Astrocyte (in vitro differentiated cells and primary cell): Measurements from ENCODE around the gene BLVRB. TPM values are rescaled to one million over a fixed set of nuclear protein-coding genes. Genes with fewer than 3 reads are reported as not detected.
A peak's percentile ranks its signal among the peaks of the same experiment; 100 is the strongest.

Source experiments
- DNase-seq: peaks from one replicate; pipeline ENCODE4 v3.0.0-alpha.2; 2010; ENCODE audit warnings: low read depth
- FAIRE-seq: peaks from 2 replicates; lab custom pipeline; 2011; peaks lifted over from hg19 to GRCh38; lab: Jason Lieb, UNC
- H2AFZ ChIP-seq: 2 replicates; pipeline ENCODE4 v1.6.0; 2012; ENCODE audit warnings: low read depth, low read length, inconsistent platforms
- H3K27ac ChIP-seq: 2 replicates; pipeline ENCODE4 v1.5.1; 2011; ENCODE audit warnings: low read depth, low read length, inconsistent platforms
- H3K27me3 ChIP-seq: 2 replicates; pipeline ENCODE4 v1.6.0; 2011; ENCODE audit warnings: low read length, inconsistent platforms; ENCODE audit not compliant: insufficient read depth
- H3K36me3 ChIP-seq: 2 replicates; pipeline ENCODE4 v1.5.1; 2011; ENCODE audit warnings: low read length, inconsistent platforms; ENCODE audit not compliant: insufficient read depth
- H3K4me1 ChIP-seq: 2 replicates; pipeline ENCODE4 v1.5.1; 2011; ENCODE audit warnings: low read length, inconsistent platforms; ENCODE audit not compliant: insufficient read depth
- H3K4me2 ChIP-seq: 2 replicates; pipeline ENCODE4 v1.6.0; 2012; ENCODE audit warnings: low read length, inconsistent platforms
- H3K4me3 ChIP-seq: 2 replicates; pipeline ENCODE4 v1.5.1; 2011; ENCODE audit warnings: low read depth, mild to moderate bottlenecking, low read length, inconsistent platforms; ENCODE audit not compliant: insufficient read depth
- H3K79me2 ChIP-seq: 2 replicates; pipeline ENCODE4 v1.6.0; 2012; ENCODE audit warnings: mild to moderate bottlenecking, low read length, inconsistent platforms; ENCODE audit not compliant: insufficient read depth
- H3K9ac ChIP-seq: 2 replicates; pipeline ENCODE4 v1.6.0; 2012; ENCODE audit warnings: mild to moderate bottlenecking, low read length, inconsistent platforms
- H3K9me3 ChIP-seq: 2 replicates; pipeline ENCODE4 v1.5.1; 2012; ENCODE audit warnings: low read depth, mild to moderate bottlenecking, low read length, inconsistent platforms; ENCODE audit not compliant: insufficient read depth
- H4K20me1 ChIP-seq: 2 replicates; pipeline ENCODE4 v1.6.0; 2012; ENCODE audit warnings: low read length, inconsistent platforms; ENCODE audit not compliant: insufficient read depth
- H3K27ac Mint-ChIP-seq: one replicate; pipeline ENCODE4 v1.8.0; 2021; ENCODE audit warnings: mild to moderate bottlenecking, mixed read lengths; ENCODE audit not compliant: unreplicated experiment
- H3K27me3 Mint-ChIP-seq: one replicate; pipeline ENCODE4 v1.8.0; 2021; ENCODE audit warnings: low read depth, mixed read lengths; ENCODE audit not compliant: unreplicated experiment
- H3K36me3 Mint-ChIP-seq: one replicate; pipeline ENCODE4 v1.8.0; 2021; ENCODE audit warnings: low read depth, mixed read lengths; ENCODE audit not compliant: unreplicated experiment
- H3K4me1 Mint-ChIP-seq: one replicate; pipeline ENCODE4 v1.8.0; 2021; ENCODE audit warnings: low read depth, mixed read lengths; ENCODE audit not compliant: unreplicated experiment
- H3K4me3 Mint-ChIP-seq: one replicate; pipeline ENCODE4 v1.8.0; 2021; ENCODE audit warnings: mild to moderate bottlenecking, moderate library complexity, mixed read lengths; ENCODE audit not compliant: unreplicated experiment
- H3K9me3 Mint-ChIP-seq: one replicate; pipeline ENCODE4 v1.8.0; 2021; ENCODE audit warnings: mild to moderate bottlenecking, mixed read lengths; ENCODE audit not compliant: unreplicated experiment
- EZH2 ChIP-seq: IDR thresholded peaks from 2 replicates; pipeline ENCODE4 v1.6.1; 2012; ENCODE audit warnings: mild to moderate bottlenecking, low read length, inconsistent platforms; ENCODE audit not compliant: insufficient read depth
- total RNA-seq: library from RNA; stranded (reverse); gene quantifications from 2 replicates; pipeline ENCODE4 v1.2.1, GENCODE V29; 2021
- TF ChIP-seq, protein P1 (sequence below): IDR thresholded peaks from 2 replicates; pipeline ENCODE4 v1.5.1; 2011; ENCODE audit warnings: low read depth, mild to moderate bottlenecking, inconsistent platforms, low read length, moderate library complexity; ENCODE audit not compliant: insufficient read depth

BLVRB gene
- total RNA-seq, 1 donor from 2014 or later: 27.1 TPM

DNA sequence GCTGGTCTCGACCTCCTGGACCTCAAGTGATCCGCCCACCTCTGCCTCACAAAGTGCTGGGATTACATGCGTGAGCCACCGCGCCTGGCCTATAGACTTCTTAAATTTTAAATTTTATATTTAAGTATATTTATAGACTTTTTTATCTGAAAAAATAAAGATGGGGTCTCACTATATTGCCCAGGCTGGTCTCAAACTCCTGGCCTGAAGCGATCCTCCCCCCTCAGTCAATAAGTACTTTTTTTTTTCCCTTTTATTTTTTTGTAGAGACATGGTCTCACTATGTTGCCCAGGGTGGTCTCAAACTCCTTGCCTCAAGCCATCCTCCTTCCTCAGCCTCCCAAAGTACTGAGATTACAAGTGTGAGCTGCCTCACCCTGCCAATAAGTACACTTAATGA lies 41.6 kb downstream of the BLVRB start:
- Histone ChIP-seq H2AFZ (no peak overlapping the region), H4K20me1 (peaks cover 20% of the 10 kb centered on the region), H3K4me2 (peak overlapping the region; percentile 99), H3K4me3 (peak overlapping the region; percentile 98), H3K9me3 (no peaks in the 10 kb centered on the region), H3K27me3 (no peaks in the 10 kb centered on the region), H3K36me3 (peaks cover 10% of the 10 kb centered on the region), H3K27ac (no peak overlapping the region), H3K4me1 (peaks cover 21% of the 10 kb centered on the region), H3K79me2 (peaks cover 38% of the 10 kb centered on the region), H3K9ac (peak overlapping the region; percentile 99)
- DNase-seq (no peak), FAIRE-seq (no peak)
- Mint-ChIP-seq H3K9me3 (no peaks in the 10 kb centered on the region), H3K4me3 (peak overlapping the region; percentile 95), H3K36me3 (peaks cover 3% of the 10 kb centered on the region), H3K4me1 (peaks cover 14% of the 10 kb centered on the region), H3K27ac (peak overlapping the region; percentile 87), H3K27me3 (no peaks in the 10 kb centered on the region)
- TF ChIP-seq, protein P1, sequence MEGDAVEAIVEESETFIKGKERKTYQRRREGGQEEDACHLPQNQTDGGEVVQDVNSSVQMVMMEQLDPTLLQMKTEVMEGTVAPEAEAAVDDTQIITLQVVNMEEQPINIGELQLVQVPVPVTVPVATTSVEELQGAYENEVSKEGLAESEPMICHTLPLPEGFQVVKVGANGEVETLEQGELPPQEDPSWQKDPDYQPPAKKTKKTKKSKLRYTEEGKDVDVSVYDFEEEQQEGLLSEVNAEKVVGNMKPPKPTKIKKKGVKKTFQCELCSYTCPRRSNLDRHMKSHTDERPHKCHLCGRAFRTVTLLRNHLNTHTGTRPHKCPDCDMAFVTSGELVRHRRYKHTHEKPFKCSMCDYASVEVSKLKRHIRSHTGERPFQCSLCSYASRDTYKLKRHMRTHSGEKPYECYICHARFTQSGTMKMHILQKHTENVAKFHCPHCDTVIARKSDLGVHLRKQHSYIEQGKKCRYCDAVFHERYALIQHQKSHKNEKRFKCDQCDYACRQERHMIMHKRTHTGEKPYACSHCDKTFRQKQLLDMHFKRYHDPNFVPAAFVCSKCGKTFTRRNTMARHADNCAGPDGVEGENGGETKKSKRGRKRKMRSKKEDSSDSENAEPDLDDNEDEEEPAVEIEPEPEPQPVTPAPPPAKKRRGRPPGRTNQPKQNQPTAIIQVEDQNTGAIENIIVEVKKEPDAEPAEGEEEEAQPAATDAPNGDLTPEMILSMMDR: no peak
- TF ChIP-seq EZH2: no peak

DNA sequence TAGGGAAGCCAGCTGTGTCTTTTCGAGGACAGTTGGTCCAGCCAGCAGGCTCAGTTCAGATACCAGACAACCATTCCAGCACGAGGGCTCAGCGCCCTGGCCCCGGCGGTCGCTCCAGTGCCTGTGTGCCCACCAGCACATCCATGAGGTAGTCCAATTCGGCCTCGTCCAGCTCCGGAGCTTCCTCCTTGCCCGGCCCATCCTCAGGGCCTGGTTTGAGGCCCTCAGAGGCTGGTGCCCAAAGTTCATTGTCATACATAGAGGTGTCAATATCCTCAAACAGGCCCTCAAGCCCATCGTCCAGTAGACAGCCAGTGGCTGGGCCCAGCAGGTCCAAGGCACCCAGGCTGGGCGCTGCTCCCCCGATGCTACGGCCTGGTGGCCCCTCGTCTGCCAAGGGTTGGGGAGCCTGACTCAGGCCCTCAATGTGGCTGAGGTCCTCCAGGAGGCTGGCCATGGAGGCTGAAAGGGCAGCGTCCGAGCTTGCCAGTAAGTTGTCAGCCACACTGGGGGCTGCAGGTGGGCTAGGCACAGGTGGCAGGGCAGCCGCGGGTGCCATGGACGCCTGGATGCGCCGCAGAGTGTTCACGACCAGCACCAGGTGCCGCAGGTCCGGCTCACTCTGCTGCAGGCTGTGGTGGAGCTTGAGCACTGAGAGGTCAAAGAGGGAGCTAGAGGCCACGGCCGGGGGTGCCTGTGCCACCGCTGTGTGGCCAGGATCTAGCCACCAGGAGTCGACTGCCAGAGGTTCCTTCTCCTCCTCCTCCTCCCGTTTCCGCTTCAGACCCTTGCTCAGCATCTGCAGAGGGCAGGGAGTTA lies 42.6 kb downstream of the BLVRB start:
- no peaks in the 10 kb centered on the region for H3K9me3 ChIP-seq
- H3K4me3 ChIP-seq: no peak overlapping the region
- Mint-ChIP-seq H3K4me1 (peaks cover 14% of the 10 kb centered on the region), H3K9me3 (no peaks in the 10 kb centered on the region), H3K27ac (no peak overlapping the region), H3K4me3 (peak overlapping the region; percentile 4), H3K36me3 (peaks cover 3% of the 10 kb centered on the region), H3K27me3 (no peaks in the 10 kb centered on the region)
- DNase-seq: no peak
- peak overlapping the region; percentile 17 for H3K27ac ChIP-seq
- FAIRE-seq: no peak
- no peak for TF ChIP-seq EZH2
- TF ChIP-seq, protein P1: no peak
- peak overlapping the region; percentile 13 for H3K4me2 ChIP-seq
- H3K79me2 ChIP-seq: peaks cover 38% of the 10 kb centered on the region
- H3K9ac ChIP-seq: peak overlapping the region; percentile 13
- no peak overlapping the region for H2AFZ ChIP-seq
- H3K27me3 ChIP-seq: no peaks in the 10 kb centered on the region
- H3K4me1 ChIP-seq: peaks cover 21% of the 10 kb centered on the region
- peaks cover 10% of the 10 kb centered on the region for H3K36me3 ChIP-seq
- peaks cover 20% of the 10 kb centered on the region for H4K20me1 ChIP-seq
